ENCODE data around the gene FAM13A.

The FAM13A gene

DNA sequence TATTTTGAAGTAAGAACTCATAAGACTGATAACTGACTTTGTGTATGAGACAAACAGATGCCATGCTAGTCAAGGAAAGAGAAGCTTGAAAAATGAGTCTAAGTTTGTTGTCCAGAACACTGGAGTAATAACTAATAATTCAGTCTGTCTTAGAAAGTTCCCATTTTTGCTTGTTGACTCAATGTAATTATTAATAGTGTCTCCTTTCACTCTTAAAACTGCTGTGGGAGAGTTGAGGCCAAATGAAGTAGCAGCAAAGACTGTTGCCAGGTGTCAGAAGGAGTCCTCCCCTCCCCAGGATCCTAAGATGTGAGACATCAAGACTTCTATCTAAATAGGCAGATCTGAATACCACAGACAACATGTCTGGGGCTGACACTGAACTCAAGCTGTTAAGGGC lies 20.8 kb upstream of the FAM13A start:
- no peak for DNase-seq (ENCODE audit: low read depth in 1 of 2, low spot score in 1 of 2)
- H3K4me3 ChIP-seq (replicated peaks; ENCODE audit: insufficient read depth, low read length) = no peak overlapping the region
- TF ChIP-seq, protein P1, sequence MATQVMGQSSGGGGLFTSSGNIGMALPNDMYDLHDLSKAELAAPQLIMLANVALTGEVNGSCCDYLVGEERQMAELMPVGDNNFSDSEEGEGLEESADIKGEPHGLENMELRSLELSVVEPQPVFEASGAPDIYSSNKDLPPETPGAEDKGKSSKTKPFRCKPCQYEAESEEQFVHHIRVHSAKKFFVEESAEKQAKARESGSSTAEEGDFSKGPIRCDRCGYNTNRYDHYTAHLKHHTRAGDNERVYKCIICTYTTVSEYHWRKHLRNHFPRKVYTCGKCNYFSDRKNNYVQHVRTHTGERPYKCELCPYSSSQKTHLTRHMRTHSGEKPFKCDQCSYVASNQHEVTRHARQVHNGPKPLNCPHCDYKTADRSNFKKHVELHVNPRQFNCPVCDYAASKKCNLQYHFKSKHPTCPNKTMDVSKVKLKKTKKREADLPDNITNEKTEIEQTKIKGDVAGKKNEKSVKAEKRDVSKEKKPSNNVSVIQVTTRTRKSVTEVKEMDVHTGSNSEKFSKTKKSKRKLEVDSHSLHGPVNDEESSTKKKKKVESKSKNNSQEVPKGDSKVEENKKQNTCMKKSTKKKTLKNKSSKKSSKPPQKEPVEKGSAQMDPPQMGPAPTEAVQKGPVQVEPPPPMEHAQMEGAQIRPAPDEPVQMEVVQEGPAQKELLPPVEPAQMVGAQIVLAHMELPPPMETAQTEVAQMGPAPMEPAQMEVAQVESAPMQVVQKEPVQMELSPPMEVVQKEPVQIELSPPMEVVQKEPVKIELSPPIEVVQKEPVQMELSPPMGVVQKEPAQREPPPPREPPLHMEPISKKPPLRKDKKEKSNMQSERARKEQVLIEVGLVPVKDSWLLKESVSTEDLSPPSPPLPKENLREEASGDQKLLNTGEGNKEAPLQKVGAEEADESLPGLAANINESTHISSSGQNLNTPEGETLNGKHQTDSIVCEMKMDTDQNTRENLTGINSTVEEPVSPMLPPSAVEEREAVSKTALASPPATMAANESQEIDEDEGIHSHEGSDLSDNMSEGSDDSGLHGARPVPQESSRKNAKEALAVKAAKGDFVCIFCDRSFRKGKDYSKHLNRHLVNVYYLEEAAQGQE (IDR thresholded peaks at IDR 0.05; ENCODE audit: insufficient replicate concordance, low read depth) = no peak
- H3K27ac ChIP-seq (replicated peaks) = no peak overlapping the region
- H3K27me3 ChIP-seq (ENCODE audit: insufficient read depth, poor library complexity, severe bottlenecking) = no peaks in the 10 kb centered on the region

DNA sequence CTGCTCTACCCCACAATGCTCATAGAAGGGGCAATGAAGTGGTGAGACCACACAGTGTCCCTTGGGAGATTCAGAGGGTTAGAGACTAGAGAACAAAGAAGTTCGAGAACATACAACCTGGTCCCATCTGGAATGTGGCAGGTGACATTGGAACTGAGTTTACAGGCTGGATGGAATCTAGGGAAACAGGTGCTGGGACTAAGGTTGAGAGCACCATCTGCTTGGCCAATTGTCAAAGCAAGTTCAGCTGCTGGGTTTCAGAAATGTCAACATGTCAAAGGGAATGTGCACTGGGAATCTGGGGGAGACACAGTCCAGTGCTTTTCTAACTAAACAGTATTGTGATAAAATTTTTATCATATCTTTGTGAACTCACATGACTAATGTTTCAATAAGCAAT lies 15.9 kb upstream of the FAM13A start:
- TF ChIP-seq POLR2AphosphoS5 (IDR thresholded peaks at IDR 0.05; ENCODE audit: low read depth) (no peak), SPI1 (IDR thresholded peaks at IDR 0.05; ENCODE audit: borderline replicate concordance, low read depth) (no peak), GABPA (IDR thresholded peaks at IDR 0.05; ENCODE audit: low read depth) (no peak)
- TF ChIP-seq, protein P1 (IDR thresholded peaks at IDR 0.05; ENCODE audit: insufficient replicate concordance, low read depth) = no peak
- TF ChIP-seq, protein P2, sequence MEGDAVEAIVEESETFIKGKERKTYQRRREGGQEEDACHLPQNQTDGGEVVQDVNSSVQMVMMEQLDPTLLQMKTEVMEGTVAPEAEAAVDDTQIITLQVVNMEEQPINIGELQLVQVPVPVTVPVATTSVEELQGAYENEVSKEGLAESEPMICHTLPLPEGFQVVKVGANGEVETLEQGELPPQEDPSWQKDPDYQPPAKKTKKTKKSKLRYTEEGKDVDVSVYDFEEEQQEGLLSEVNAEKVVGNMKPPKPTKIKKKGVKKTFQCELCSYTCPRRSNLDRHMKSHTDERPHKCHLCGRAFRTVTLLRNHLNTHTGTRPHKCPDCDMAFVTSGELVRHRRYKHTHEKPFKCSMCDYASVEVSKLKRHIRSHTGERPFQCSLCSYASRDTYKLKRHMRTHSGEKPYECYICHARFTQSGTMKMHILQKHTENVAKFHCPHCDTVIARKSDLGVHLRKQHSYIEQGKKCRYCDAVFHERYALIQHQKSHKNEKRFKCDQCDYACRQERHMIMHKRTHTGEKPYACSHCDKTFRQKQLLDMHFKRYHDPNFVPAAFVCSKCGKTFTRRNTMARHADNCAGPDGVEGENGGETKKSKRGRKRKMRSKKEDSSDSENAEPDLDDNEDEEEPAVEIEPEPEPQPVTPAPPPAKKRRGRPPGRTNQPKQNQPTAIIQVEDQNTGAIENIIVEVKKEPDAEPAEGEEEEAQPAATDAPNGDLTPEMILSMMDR (IDR thresholded peaks at IDR 0.05; ENCODE audit: insufficient read depth, low read length) = no peak
- no peak overlapping the region for H3K27ac ChIP-seq (replicated peaks)
- no peak overlapping the region for H3K4me3 ChIP-seq (replicated peaks; ENCODE audit: insufficient read depth, low read length)
- H3K27me3 ChIP-seq (ENCODE audit: insufficient read depth, poor library complexity, severe bottlenecking) = no peaks in the 10 kb centered on the region
- DNase-seq (ENCODE audit: low read depth in 1 of 2, low spot score in 1 of 2) = no peak

DNA sequence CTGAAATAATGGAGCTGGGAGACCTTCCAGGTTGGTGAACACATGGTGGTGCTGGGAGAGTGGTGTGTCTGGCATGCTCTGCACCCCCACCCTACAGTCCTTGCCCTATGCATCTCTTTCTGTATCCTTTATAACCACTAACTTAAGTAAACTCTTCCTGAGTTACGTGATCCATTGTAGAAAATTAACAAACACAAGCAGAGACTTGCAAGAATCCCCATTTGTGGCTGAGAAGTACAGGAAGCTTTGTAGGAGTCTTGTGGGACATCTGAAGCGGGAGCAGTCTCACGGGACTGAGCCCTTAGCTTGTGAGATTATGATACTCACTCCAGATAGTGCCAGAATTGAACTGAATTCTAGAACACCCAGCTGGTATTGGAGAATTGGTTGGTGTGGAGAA lies 14.3 kb upstream of the FAM13A start:
- TF ChIP-seq POLR2AphosphoS5 (IDR thresholded peaks at IDR 0.05; ENCODE audit: low read depth) = no peak
- TF ChIP-seq, protein P1 (IDR thresholded peaks at IDR 0.05; ENCODE audit: insufficient replicate concordance, low read depth) = no peak
- TF ChIP-seq GABPA (IDR thresholded peaks at IDR 0.05; ENCODE audit: low read depth) = no peak
- no peak for TF ChIP-seq SPI1 (IDR thresholded peaks at IDR 0.05; ENCODE audit: borderline replicate concordance, low read depth)
- TF ChIP-seq, protein P2 (IDR thresholded peaks at IDR 0.05; ENCODE audit: insufficient read depth, low read length) = no peak
- H3K27me3 ChIP-seq (ENCODE audit: insufficient read depth, poor library complexity, severe bottlenecking) = no peaks in the 10 kb centered on the region
- DNase-seq (ENCODE audit: low read depth in 1 of 2, low spot score in 1 of 2) = no peak

DNA sequence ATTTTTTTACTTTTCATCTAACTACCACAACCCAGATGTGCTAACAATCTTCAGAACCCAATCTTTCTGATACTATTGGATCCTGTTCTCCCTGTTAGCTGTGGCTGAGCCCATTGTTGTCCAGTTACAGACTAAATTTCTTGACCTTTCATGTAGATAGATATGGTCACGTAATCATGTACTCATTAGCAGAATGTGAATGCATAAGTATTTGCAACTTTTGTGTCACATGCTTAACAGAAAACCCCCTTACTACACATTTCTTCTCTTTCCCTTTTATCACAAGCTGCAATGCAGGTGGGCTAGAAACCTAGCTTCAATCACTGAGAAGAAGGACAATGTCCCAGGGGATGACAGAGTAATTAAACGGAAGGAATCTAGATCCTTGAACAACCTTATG lies 13.1 kb upstream of the FAM13A start:
- Histone ChIP-seq H3K27me3 (ENCODE audit: insufficient read depth, poor library complexity, severe bottlenecking) (no peaks in the 10 kb centered on the region), H3K4me3 (replicated peaks; ENCODE audit: insufficient read depth, low read length) (no peak overlapping the region), H3K27ac (replicated peaks) (no peak overlapping the region)
- TF ChIP-seq POLR2AphosphoS5 (IDR thresholded peaks at IDR 0.05; ENCODE audit: low read depth) (no peak), SPI1 (IDR thresholded peaks at IDR 0.05; ENCODE audit: borderline replicate concordance, low read depth) (no peak), GABPA (IDR thresholded peaks at IDR 0.05; ENCODE audit: low read depth) (no peak)
- TF ChIP-seq, protein P1 (IDR thresholded peaks at IDR 0.05; ENCODE audit: insufficient replicate concordance, low read depth) = no peak
- TF ChIP-seq, protein P2 (IDR thresholded peaks at IDR 0.05; ENCODE audit: insufficient read depth, low read length) = no peak
- no peak for DNase-seq (ENCODE audit: low read depth in 1 of 2, low spot score in 1 of 2)

More for the DNA sequence above, 14.3 kb upstream of the FAM13A start:
- Histone ChIP-seq H3K4me3 (replicated peaks; ENCODE audit: insufficient read depth, low read length) (no peak overlapping the region), H3K27ac (replicated peaks) (no peak overlapping the region)

Data from HL-60 (cell line).